ENCODE data around the gene DISP3. TPM values are rescaled to one million over a fixed set of nuclear protein-coding genes. Genes with fewer than 3 reads are reported as not detected.

DISP3 gene
- total and polyA plus RNA-seq, 2 of the 13 experiments (the other 11 are each of a cell fraction or from before 2014, with no cell fraction given): 0.08 to 0.13 TPM

- TF ChIP-seq ZBTB2 (CRISPR knock-in tag; IDR thresholded peaks at IDR 0.05; ENCODE audit: low read depth): no peak
- TF ChIP-seq RAD21 (CRISPR knock-in tag; IDR thresholded peaks at IDR 0.05): peak; percentile 86
- no peak for TF ChIP-seq NFYB (CRISPR knock-in tag; IDR thresholded peaks at IDR 0.05)
- TF ChIP-seq, protein P1, sequence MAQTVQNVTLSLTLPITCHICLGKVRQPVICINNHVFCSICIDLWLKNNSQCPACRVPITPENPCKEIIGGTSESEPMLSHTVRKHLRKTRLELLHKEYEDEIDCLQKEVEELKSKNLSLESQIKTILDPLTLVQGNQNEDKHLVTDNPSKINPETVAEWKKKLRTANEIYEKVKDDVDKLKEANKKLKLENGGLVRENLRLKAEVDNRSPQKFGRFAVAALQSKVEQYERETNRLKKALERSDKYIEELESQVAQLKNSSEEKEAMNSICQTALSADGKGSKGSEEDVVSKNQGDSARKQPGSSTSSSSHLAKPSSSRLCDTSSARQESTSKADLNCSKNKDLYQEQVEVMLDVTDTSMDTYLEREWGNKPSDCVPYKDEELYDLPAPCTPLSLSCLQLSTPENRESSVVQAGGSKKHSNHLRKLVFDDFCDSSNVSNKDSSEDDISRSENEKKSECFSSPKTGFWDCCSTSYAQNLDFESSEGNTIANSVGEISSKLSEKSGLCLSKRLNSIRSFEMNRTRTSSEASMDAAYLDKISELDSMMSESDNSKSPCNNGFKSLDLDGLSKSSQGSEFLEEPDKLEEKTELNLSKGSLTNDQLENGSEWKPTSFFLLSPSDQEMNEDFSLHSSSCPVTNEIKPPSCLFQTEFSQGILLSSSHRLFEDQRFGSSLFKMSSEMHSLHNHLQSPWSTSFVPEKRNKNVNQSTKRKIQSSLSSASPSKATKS (CRISPR knock-in tag; IDR thresholded peaks at IDR 0.05): no peak
- no peak for TF ChIP-seq ZNF512 (CRISPR knock-in tag; IDR thresholded peaks at IDR 0.05)
- no peak for TF ChIP-seq ZNF430 (CRISPR knock-in tag; IDR thresholded peaks at IDR 0.05)
- no peak for TF ChIP-seq GATAD1 (CRISPR knock-in tag; IDR thresholded peaks at IDR 0.05)
- TF ChIP-seq ATRX (CRISPR knock-in tag; IDR thresholded peaks at IDR 0.05; ENCODE audit: borderline replicate concordance): no peak
- TF ChIP-seq HOXA3 (CRISPR knock-in tag; IDR thresholded peaks at IDR 0.05): peak; percentile 52
- TF ChIP-seq NFE2 (CRISPR knock-in tag; IDR thresholded peaks at IDR 0.05): no peak
- TF ChIP-seq ERF (CRISPR knock-in tag; IDR thresholded peaks at IDR 0.05): no peak; the same call in 1 of the 2 replicates
- TF ChIP-seq JUN (CRISPR knock-in tag; IDR thresholded peaks at IDR 0.05): no peak
- TF ChIP-seq PRPF4 (IDR thresholded peaks at IDR 0.05; ENCODE audit: low read depth, low read length, poor library complexity, severe bottlenecking): no peak
- TF ChIP-seq ZNF253 (CRISPR knock-in tag; IDR thresholded peaks at IDR 0.05; ENCODE audit: borderline replicate concordance): no peak
- TF ChIP-seq, protein P2, sequence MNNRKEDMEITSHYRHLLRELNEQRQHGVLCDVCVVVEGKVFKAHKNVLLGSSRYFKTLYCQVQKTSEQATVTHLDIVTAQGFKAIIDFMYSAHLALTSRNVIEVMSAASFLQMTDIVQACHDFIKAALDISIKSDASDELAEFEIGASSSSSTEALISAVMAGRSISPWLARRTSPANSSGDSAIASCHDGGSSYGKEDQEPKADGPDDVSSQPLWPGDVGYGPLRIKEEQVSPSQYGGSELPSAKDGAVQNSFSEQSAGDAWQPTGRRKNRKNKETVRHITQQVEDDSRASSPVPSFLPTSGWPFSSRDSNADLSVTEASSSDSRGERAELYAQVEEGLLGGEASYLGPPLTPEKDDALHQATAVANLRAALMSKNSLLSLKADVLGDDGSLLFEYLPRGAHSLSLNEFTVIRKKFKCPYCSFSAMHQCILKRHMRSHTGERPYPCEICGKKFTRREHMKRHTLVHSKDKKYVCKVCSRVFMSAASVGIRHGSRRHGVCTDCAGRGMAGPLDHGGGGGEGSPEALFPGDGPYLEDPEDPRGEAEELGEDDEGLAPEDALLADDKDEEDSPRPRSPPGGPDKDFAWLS (CRISPR knock-in tag; IDR thresholded peaks at IDR 0.05; ENCODE audit: borderline replicate concordance): no peak
- TF ChIP-seq, protein P3, sequence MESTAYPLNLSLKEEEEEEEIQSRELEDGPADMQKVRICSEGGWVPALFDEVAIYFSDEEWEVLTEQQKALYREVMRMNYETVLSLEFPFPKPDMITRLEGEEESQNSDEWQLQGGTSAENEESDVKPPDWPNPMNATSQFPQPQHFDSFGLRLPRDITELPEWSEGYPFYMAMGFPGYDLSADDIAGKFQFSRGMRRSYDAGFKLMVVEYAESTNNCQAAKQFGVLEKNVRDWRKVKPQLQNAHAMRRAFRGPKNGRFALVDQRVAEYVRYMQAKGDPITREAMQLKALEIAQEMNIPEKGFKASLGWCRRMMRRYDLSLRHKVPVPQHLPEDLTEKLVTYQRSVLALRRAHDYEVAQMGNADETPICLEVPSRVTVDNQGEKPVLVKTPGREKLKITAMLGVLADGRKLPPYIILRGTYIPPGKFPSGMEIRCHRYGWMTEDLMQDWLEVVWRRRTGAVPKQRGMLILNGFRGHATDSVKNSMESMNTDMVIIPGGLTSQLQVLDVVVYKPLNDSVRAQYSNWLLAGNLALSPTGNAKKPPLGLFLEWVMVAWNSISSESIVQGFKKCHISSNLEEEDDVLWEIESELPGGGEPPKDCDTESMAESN (CRISPR knock-in tag; conservative IDR thresholded peaks at IDR 0.05): 0 out of 2 replicates have a peak, but pooled peaks have one; percentile 56
- no peak for TF ChIP-seq NRL (CRISPR knock-in tag; IDR thresholded peaks at IDR 0.05; ENCODE audit: borderline replicate concordance)
Measured at GRCh38 chr1:11478571-11479374, at the start of gene DISP3 (continued).

Measured in HepG2 (cell line).